ENCODE results near the gene OSGIN1. TPM values are rescaled to one million over a fixed set of nuclear protein-coding genes. Genes with fewer than 3 reads are reported as not detected.

Gene OSGIN1
- total RNA-seq, 1 experiment from 2014 or later, result 6.4 TPM

DNA sequence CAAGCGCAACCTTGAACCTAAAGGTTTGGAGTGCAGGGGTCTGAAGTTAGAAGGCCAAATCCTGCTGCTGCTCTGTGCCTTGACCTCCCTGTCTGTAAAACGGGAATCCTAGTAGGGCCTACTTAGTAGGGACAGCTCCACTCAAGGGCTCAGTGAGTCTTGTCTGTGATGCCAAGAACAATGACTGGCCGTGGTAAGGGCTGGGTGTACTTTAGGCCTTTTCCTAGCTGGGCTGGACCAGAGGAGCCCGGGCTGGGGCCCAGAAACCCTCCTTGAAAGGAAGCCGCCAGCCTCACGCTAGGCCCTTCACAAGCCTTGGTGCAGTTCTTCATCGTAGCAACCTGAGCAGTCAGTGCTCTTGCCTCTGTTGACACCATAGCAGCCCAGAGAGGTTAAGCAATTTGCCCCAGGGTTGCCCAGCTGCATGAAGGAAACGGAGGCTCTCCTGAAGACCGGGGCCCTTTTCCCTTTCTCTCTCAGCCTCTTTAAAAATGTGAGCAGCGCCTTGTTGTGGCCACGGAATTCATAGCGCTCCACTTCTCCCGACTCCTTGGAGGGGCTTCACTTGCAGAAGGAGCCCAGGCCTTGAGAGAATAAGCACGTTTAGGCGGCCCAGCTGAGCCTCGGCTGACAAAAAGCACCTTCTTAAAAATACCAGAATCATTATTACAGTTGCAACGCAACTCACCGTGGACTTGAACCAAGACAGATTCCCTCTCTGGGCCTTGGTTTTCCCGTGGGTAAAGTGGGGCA is 19.4 kb downstream of the OSGIN1 start:
- H3K36me3 ChIP-seq, result no peaks in the 10 kb centered on the region
- H3K4me3 ChIP-seq, result no peak overlapping the region
- H3K4me1 ChIP-seq (replicated peaks), result peaks cover 2% of the 10 kb centered on the region; the same call in 1 of the 2 replicates
- H3K9me3 ChIP-seq (replicated peaks), result no peaks in the 10 kb centered on the region
- no peak for DNase-seq (ENCODE audit: low read depth in 1 of 2, low spot score in 2 of 2)
- H3K27me3 ChIP-seq (replicated peaks), result peaks cover 15% of the 10 kb centered on the region
- H3K27ac ChIP-seq, result no peak overlapping the region

DNA sequence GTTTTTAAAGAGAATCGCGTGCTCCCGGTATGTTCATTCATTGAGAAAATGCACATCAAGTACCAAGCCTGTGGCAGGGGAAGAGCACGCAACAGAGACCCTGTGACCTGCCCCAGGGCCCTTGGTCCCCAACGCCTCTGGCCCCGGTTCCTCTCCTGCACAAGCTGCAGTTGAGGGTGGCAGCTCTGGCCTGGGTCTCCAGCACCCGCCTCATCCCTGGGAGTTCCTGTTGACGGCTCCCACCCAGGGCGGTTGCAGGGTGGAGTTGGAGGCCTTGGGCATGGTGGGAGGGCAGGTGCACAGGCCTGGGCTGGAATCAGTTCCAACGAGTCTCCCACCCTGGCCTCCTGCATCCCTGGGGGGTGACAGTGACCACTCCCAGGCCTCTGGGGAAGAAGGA is 20.0 kb downstream of the OSGIN1 start:
- Histone ChIP-seq H3K9me3 (replicated peaks) (peaks cover 2% of the 10 kb centered on the region), H3K4me1 (replicated peaks) (peaks cover 2% of the 10 kb centered on the region; the same call in 1 of the 2 replicates), H3K27me3 (replicated peaks) (peaks cover 15% of the 10 kb centered on the region), H3K36me3 (no peaks in the 10 kb centered on the region), H3K27ac (no peak overlapping the region), H3K4me3 (no peak overlapping the region)
- DNase-seq (ENCODE audit: low read depth in 1 of 2, low spot score in 2 of 2), result no peak

DNA sequence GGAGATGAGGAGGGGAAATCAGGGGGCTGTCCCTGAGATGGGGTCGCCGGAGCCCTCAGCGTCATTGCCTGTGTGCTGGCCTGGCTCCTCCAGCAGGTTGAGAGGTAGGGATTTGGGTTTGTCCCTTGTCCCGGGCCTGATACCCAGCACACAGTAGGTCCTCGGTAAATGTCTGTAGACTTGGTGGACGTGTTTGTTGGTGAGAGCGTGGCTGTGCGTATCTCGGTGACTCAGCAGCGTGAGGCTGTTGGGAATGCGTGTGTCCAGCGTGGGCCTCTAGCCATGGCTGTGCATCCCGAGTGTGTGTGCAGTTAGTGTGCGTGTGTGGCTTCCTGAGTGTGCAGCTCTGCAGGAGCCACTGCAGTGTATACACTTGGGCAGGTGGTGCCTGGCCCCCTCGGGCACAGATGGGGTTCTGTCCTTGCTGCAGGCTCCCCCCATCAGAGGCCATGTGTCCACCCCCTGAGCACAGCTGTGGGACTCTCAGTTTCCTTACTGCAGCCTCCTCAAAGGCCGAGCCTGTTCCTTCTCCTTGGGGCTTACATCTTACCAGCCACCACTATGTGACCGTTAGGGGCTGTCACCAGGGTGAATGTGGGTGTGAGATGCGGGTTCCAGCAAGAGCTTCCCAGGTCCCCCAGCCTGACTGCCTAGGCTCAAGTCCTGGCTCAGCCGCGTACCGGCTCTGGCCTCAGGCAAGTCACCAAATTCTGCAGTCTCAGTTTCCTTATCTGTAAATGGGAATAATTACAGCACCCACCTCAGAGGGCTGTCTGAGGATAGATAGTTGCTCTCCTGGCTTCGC is 20.7 kb downstream of the OSGIN1 start:
- Histone ChIP-seq H3K27me3 (replicated peaks) (peaks cover 15% of the 10 kb centered on the region), H3K9me3 (replicated peaks) (peaks cover 8% of the 10 kb centered on the region), H3K27ac (no peak overlapping the region), H3K4me1 (replicated peaks) (peaks cover under 1% of the 10 kb centered on the region; the same call in 1 of the 2 replicates), H3K4me3 (no peak overlapping the region), H3K36me3 (no peaks in the 10 kb centered on the region)
- no peak for DNase-seq (ENCODE audit: low read depth in 1 of 2, low spot score in 2 of 2)

DNA sequence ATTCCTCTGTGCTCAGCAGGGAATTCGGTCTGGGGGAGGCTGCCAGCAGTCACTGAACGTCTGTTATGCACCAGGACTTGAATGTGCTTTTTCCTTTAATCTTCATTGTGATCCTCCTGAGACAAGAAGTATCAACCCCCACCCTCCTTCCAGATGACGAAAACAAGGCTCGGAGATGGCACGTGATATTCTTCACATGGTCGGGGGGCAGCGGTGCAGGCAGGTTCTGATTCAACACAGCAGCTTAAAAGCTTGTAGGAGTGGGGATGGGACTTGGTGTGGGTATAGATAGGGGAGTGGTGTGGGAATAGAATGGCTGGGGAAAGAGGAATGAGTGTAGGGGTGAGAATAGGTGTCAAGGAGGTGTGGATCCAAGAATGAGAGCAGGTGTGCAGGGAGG is 21.4 kb downstream of the OSGIN1 start:
- H3K27me3 ChIP-seq (replicated peaks), result peaks cover 9% of the 10 kb centered on the region; the same call in 1 of the 2 replicates
- H3K9me3 ChIP-seq (replicated peaks), result peaks cover 12% of the 10 kb centered on the region
- DNase-seq (ENCODE audit: low read depth in 1 of 2, low spot score in 2 of 2), result no peak
- H3K27ac ChIP-seq, result no peak overlapping the region
- H3K4me1 ChIP-seq (replicated peaks), result no peaks in the 10 kb centered on the region
- no peak overlapping the region for H3K4me3 ChIP-seq
- no peaks in the 10 kb centered on the region for H3K36me3 ChIP-seq

DNA sequence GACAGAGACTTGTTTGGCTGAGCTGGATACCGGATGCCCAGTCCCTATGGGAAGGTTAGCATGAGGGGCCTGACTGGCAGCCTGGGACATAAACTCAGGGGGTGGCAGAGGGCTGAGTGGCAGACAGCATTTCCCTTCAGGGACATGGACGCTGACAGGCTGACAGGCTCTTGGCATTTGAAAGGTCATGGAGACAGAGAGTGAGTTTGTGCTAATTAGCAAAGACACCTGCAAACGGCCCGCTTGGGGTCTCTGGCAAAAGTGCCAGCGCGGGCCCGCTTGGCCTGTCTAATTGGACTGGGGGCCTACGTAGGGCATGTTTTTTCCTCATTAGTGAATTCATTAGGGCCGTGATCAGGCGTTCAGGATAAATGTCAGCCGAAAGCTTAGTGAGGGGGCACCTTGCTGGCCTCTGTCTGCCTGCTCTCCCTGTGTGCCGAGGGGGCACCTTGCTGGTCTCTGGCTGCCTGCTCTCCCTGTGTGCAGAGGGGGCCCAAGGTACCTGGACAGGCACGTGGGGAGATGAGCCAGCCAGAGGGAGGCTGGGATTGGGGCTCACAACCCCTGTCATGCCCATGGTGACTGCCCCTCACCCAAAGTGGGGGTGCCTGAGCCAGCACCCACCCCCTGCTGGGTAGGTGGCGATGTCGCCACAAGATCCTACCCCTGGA is 22.7 kb downstream of the OSGIN1 start:
- no peak overlapping the region for H3K27ac ChIP-seq
- DNase-seq (ENCODE audit: low read depth in 1 of 2, low spot score in 2 of 2), result no peak
- H3K36me3 ChIP-seq, result no peaks in the 10 kb centered on the region
- H3K9me3 ChIP-seq (replicated peaks), result peaks cover 12% of the 10 kb centered on the region
- H3K4me1 ChIP-seq (replicated peaks), result no peaks in the 10 kb centered on the region
- H3K4me3 ChIP-seq, result no peak overlapping the region
- 0 out of 2 replicates have a peak, but pooled peaks cover 3% of the 10 kb centered on the region for H3K27me3 ChIP-seq (replicated peaks)

DNA sequence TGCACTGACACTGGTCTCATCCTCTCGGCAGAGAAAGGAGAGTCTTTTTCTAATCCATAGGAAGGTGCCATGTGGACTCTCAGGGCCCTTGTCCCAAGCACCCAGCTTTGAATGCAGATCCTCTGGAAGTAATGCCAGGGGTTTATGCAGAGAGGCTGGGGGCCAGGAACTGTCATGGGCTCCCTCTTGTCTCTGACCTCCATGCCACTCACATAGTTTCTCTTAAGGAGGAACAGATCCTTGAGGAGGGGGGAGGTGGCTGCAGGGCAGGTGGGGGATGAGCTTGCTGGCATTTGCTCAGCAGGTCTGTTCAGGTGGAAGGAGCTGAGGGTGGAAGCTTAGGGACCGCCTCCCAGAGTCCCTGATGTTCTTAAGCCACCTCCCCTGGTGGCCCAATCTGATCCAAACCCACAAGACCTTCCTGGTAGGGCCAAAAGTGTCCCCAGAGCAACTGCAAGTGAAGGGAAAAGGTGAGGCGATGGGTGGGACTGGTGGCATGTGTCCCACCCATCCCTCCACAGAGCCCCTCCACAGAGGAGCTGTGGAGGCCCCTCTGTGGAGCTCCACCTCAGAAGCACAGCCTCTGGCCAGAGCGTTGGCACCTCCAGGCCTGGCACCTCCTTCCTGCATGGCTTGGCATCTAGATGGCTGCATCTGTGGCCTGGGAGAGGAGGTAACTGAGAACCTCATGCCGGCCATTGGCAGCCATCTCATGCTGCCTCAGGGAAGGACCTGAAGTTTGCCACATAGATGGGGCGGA is 24.2 kb downstream of the OSGIN1 start:
- peaks cover 12% of the 10 kb centered on the region for H3K9me3 ChIP-seq (replicated peaks)
- no peak overlapping the region for H3K4me3 ChIP-seq
- 0 out of 2 replicates have a peak, but pooled peaks cover 3% of the 10 kb centered on the region for H3K27me3 ChIP-seq (replicated peaks)
- H3K27ac ChIP-seq, result no peak overlapping the region
- H3K4me1 ChIP-seq (replicated peaks), result no peaks in the 10 kb centered on the region
- no peak for DNase-seq (ENCODE audit: low read depth in 1 of 2, low spot score in 2 of 2)
- H3K36me3 ChIP-seq, result no peaks in the 10 kb centered on the region

DNA sequence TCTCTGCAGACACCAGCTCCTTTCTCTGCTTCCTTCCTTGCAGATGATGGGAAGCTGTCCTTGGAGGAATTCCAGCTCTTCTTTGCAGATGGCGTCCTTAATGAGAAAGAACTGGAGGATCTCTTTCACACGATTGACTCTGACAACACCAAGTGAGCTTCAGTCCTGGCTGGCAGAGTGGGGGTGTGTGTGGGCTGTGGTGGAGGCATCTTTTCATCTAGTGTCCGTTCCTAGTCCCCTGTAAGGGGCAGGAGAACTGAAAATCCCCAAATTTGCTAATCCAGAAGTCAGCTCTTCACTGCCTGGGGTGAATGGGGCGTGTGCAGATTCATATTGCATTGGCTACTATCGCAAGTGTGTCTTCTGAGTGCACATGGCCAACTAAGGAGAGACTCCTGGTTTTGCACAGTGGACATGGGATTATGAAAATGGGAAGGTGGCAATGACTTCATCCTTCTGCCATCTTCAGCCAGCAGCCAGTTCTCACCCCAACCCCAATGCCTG is 25.4 kb downstream of the OSGIN1 start:
- no peak overlapping the region for H3K4me3 ChIP-seq
- DNase-seq (ENCODE audit: low read depth in 1 of 2, low spot score in 2 of 2), result no peak
- H3K36me3 ChIP-seq, result no peaks in the 10 kb centered on the region
- no peak overlapping the region for H3K27ac ChIP-seq
- H3K9me3 ChIP-seq (replicated peaks), result peaks cover 12% of the 10 kb centered on the region
- no peaks in the 10 kb centered on the region for H3K4me1 ChIP-seq (replicated peaks)
- peaks cover 3% of the 10 kb centered on the region; the same call in 1 of the 2 replicates for H3K27me3 ChIP-seq (replicated peaks)

DNA sequence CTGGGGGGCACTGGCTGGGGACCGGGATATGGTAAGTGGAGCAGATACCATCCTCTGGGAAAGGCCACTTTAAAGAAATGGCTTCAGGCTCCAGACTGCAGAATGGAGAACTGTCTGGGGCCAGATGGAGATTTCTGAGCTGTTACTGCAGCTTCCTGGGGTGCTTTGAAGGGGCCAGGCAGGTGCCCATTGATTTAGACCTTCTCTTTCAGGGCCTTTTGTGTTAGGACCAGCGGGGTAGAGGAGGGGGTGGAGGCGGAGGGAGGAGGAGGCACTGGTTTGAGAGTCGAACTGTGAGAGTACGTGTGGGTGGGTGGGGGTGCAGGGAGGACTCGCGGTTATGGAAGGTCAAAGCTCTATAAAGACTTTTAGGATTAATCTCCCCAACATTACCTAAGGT is 26.4 kb downstream of the OSGIN1 start:
- H3K9me3 ChIP-seq (replicated peaks), result peaks cover 12% of the 10 kb centered on the region
- DNase-seq (ENCODE audit: low read depth in 1 of 2, low spot score in 2 of 2), result no peak

DNA sequence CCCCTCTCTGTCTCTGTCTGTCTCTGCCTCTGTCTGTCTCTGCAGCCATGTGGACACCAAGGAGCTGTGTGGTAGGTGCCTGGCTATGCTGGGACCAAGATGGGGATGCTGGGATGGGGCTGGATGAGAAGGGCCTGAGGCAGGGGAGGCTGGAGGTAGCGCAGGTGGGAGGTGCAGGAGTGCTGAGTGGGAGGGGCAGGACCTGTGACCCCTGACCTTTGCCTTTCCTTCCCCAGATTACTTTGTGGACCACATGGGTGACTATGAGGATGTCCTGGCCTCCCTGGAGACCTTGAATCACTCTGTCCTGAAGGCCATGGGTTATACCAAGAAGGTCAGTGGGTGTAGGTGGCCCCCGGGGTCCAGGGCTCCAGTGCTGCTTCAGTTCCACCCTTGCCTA is 27.8 kb downstream of the OSGIN1 start:
- no peak for DNase-seq (ENCODE audit: low read depth in 1 of 2, low spot score in 2 of 2)
- H3K36me3 ChIP-seq, result no peaks in the 10 kb centered on the region
- no peaks in the 10 kb centered on the region for H3K4me1 ChIP-seq (replicated peaks)
- peaks cover 12% of the 10 kb centered on the region for H3K9me3 ChIP-seq (replicated peaks)
- H3K27me3 ChIP-seq (replicated peaks), result peaks cover 11% of the 10 kb centered on the region; the same call in 1 of the 2 replicates
- H3K4me3 ChIP-seq, result no peak overlapping the region
- no peak overlapping the region for H3K27ac ChIP-seq

More for the DNA sequence above, 26.4 kb downstream of the OSGIN1 start:
- H3K27me3 ChIP-seq (replicated peaks), result peaks cover 3% of the 10 kb centered on the region; the same call in 1 of the 2 replicates
- H3K4me3 ChIP-seq, result no peak overlapping the region
- H3K27ac ChIP-seq, result no peak overlapping the region
- no peaks in the 10 kb centered on the region for H3K36me3 ChIP-seq
- no peaks in the 10 kb centered on the region for H3K4me1 ChIP-seq (replicated peaks)

DNA sequence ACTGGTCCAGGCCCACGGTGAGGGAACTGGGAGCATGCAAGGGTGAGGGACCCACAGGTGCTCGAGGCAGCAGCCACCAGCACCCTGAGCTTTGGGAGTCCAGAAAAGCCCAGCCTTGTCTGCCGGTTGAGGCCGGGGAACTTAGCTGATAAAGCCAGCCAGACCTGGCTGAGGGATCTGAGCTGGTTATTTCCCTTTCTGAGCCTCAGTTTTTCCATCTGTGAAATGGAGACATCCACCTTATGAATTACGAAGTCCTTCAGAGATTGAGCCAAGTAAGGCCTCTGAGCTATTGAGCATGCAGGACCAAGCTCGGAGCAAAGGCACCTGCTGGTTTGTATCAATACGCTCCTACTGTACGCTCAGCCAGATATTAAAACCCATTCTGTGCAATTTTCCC is 28.8 kb downstream of the OSGIN1 start:
- H3K36me3 ChIP-seq, result no peaks in the 10 kb centered on the region
- no peak overlapping the region for H3K27ac ChIP-seq
- no peak for DNase-seq (ENCODE audit: low read depth in 1 of 2, low spot score in 2 of 2)
- peaks cover 19% of the 10 kb centered on the region for H3K27me3 ChIP-seq (replicated peaks)
- no peaks in the 10 kb centered on the region for H3K4me1 ChIP-seq (replicated peaks)
- peaks cover 12% of the 10 kb centered on the region for H3K9me3 ChIP-seq (replicated peaks)
- no peak overlapping the region for H3K4me3 ChIP-seq

DNA sequence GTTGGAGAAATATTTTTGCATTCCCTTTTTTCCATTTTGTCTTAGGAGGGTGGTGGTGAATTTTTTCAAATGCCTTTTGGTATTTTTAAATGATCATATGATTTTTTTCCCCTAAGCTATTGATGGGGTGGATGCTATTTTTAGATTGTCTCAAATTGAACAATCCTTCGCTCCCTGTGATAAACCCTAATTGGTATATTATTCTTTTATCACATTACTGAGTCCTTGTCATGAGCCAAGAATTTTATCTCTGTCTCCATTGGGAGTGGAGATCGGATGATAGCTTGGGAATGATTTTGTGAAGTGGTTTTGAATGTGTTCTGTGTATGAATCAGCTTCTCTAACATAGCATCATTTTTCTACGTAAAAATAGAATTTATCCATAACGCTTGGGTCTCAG is 30.5 kb downstream of the OSGIN1 start:
- Histone ChIP-seq H3K36me3 (no peaks in the 10 kb centered on the region), H3K27me3 (replicated peaks) (peaks cover 35% of the 10 kb centered on the region), H3K9me3 (replicated peaks) (peaks cover 7% of the 10 kb centered on the region; the same call in 1 of the 2 replicates), H3K4me3 (no peak overlapping the region), H3K27ac (no peak overlapping the region), H3K4me1 (replicated peaks) (no peaks in the 10 kb centered on the region)
- no peak for DNase-seq (ENCODE audit: low read depth in 1 of 2, low spot score in 2 of 2)

DNA sequence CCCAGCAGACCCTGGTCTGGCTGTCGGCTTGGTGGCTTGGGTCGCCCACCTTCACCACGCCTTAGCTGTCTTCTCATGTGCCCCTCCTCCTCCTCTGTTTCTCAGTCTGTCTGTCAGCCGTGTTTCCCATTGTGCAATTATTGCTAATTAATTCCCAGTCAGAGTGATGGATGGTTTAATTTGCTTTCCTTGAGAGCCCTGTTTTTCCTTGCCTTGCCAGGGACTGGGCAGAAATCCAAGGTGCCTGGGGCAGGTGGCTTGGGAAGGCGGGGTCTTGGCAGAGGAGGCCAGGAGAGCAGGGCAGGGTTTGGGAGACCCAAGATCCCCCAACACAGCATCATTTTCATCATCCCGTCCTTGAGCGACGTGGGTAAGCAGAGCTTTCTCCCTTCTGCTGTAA is 36.3 kb downstream of the OSGIN1 start:
- no peak overlapping the region for H3K27ac ChIP-seq
- no peaks in the 10 kb centered on the region for H3K4me1 ChIP-seq (replicated peaks)
- H3K27me3 ChIP-seq (replicated peaks), result peaks cover 52% of the 10 kb centered on the region
- no peak overlapping the region for H3K4me3 ChIP-seq
- no peak for DNase-seq (ENCODE audit: low read depth in 1 of 2, low spot score in 2 of 2)
- H3K36me3 ChIP-seq, result no peaks in the 10 kb centered on the region
- no peaks in the 10 kb centered on the region for H3K9me3 ChIP-seq (replicated peaks)

DNA sequence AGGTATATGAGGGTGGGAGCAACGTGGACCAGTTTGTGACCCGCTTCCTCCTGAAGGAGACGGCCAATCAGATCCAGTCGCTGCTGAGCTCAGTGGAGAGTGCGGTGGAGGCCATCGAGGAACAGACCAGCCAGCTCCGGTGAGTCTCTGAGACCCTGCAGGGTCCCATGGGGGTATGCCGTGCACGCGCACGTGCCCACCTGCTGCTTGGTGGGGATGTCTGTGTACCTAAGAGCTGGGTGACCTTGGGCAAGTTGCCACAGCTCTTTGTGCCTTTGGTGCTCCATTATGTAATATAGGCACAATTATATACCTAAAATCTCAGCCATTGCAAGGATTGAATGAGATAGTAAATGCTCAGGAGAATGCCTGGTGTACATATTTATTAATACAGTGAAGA is 37.5 kb downstream of the OSGIN1 start:
- H3K36me3 ChIP-seq, result no peaks in the 10 kb centered on the region
- H3K9me3 ChIP-seq (replicated peaks), result no peaks in the 10 kb centered on the region
- no peak for DNase-seq (ENCODE audit: low read depth in 1 of 2, low spot score in 2 of 2)
- no peaks in the 10 kb centered on the region for H3K4me1 ChIP-seq (replicated peaks)
- no peak overlapping the region for H3K4me3 ChIP-seq
- no peak overlapping the region for H3K27ac ChIP-seq
- H3K27me3 ChIP-seq (replicated peaks), result peaks cover 48% of the 10 kb centered on the region

Data from SJSA1 (cell line).